ENCODE data around the gene CCL19. TPM values are rescaled to one million over a fixed set of nuclear protein-coding genes. Genes with fewer than 3 reads are reported as not detected.

The CCL19 gene
- total RNA-seq, 4 donors from 2014 or later = 3.6 TPM; not detected in 3

DNA sequence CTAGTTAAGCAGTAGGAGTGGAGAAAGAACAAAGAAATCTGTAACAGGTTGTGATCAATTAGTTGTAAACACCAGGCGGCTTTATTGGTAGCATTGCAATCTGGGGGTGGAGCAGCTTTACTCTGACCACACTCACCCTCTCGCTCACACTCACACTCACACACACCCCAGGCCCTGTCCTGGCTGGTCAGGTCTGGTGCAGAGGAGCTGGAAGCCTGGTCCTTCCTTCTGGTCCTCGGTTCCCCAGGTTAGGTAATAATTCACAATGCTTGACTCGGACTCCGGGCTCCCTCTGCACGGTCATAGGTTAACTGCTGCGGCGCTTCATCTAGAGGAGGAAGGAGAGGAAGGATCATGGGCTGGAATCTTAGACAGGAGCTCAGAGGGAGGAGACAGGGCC is 1.6 kb downstream of the CCL19 start:
- DNase-seq (ENCODE audit: low spot score in 2 of 2) = no peak
- H3K4me3 ChIP-seq (ENCODE audit: low read depth, poor library complexity, severe bottlenecking) = no peak overlapping the region
- 97 to 98% methylated on average over 8 of the region's 8 CpGs for WGBS, 2 donors
- TF ChIP-seq POLR2A (IDR thresholded peaks at IDR 0.05) = no peak
- TF ChIP-seq, protein P1, sequence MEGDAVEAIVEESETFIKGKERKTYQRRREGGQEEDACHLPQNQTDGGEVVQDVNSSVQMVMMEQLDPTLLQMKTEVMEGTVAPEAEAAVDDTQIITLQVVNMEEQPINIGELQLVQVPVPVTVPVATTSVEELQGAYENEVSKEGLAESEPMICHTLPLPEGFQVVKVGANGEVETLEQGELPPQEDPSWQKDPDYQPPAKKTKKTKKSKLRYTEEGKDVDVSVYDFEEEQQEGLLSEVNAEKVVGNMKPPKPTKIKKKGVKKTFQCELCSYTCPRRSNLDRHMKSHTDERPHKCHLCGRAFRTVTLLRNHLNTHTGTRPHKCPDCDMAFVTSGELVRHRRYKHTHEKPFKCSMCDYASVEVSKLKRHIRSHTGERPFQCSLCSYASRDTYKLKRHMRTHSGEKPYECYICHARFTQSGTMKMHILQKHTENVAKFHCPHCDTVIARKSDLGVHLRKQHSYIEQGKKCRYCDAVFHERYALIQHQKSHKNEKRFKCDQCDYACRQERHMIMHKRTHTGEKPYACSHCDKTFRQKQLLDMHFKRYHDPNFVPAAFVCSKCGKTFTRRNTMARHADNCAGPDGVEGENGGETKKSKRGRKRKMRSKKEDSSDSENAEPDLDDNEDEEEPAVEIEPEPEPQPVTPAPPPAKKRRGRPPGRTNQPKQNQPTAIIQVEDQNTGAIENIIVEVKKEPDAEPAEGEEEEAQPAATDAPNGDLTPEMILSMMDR (IDR thresholded peaks at IDR 0.05) = no peak
- intact Hi-C loops (cut with DNase I; ENCODE audit: low total_unique reads) = no loop called here

DNA sequence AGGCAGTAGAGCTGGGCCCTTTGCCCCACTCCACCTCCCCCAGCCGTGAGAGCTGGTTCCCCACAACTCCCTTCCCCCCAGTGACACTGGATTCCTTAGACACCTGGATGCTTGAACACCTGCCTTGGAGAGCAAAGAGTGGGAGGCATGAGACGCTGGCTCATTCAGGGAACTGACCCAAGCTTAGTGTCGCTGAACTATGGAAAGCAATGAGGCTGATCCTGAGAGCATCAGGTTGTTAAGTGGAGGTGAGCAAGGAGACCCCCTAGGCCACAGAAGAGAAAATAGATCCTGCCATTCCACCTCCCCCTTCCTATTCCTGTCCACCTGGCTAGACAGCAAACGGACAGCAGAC is 2.0 kb downstream of the CCL19 start:
- intact Hi-C loops (cut with DNase I; ENCODE audit: low total_unique reads) = no loop called here
- 68 to 85% methylated on average over 4 of the region's 4 CpGs for WGBS, 2 donors
- no peak for DNase-seq (ENCODE audit: low spot score in 2 of 2)
- no peak overlapping the region for H3K4me3 ChIP-seq (ENCODE audit: low read depth, poor library complexity, severe bottlenecking)
- no peak for TF ChIP-seq POLR2A (IDR thresholded peaks at IDR 0.05)

DNA sequence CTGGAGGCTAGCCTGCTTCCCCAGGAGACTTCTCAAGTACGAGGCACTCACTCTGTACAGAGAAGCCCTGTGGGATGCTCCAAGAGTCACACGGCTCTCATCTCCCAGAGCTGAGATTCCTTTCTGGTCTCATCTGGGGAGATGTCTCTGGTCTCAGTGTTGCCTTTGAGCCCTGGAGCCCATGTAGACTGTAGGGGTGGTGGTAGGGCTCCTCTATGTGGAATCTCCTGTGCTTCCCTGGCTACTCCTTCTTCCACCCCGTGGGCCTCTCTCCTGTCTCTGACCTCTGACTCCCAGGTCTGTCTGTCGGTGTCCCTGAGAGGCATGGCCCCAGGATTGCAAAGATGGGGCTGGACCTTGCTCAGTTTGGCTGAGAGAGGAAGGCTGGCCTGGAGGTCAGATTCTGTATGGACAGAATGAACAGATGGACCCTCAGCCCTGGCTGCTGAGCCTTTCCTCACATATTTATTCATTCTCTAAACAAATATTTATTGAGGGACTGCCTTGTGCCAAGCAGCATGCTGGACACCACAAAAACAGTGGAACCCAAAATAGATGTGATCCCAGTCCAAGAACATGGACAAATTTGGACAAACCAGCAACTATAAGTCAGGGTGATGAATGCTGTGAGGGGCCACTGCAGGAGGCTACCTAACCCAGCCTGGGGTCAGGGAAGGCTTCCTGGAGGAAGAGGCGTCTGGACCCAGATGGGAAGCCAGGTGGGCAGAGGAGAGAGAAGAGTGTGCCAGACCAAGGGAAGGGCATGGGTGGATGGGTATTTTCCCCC is 2.6 kb downstream of the CCL19 start:
- 69 to 85% methylated on average over 5 of the region's 5 CpGs for WGBS, 2 donors
- TF ChIP-seq, protein P1 (IDR thresholded peaks at IDR 0.05) = no peak
- TF ChIP-seq POLR2A (IDR thresholded peaks at IDR 0.05) = no peak

DNA sequence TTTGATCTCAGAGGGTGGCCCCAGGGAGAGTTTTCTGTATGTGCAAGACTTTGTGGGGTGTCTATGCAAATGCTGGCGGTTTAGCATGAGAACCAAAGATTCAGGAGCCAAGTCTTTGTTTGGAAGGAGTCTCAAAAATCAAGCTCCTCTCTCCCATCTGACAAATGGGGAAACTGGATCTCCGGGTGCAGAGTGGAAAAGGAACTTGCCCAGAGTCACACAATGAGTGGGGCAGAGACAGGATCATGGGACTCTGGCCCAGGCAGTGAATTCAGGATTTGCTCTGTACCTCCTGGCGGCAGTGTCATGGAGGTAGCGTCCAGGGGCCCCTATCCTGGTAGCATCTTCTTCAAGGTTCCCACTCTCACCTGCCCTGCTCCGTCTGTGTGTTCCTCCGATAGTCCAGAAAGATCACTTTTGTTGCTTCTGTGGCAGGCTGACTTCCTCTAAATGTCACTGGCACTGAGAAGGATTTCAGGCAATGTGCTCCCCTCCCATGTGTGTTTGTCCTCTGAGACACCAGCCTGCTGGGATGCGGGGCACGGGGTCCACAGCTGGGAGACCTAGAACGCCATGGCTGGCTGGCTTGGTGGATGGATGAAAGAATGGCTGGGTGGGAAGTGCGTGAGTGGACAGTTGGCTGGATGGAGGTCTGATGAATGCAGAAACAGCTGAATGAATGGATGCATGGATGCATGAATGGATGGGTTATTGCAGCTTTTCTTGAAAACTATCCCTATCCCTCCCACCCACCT is 3.6 kb downstream of the CCL19 start:
- no peak for DNase-seq (ENCODE audit: low spot score in 2 of 2)
- H3K4me3 ChIP-seq (ENCODE audit: low read depth, poor library complexity, severe bottlenecking) = no peak overlapping the region
- 74 to 83% methylated on average over 10 of the region's 10 CpGs for WGBS, 2 donors
- TF ChIP-seq POLR2A (IDR thresholded peaks at IDR 0.05) = no peak
- TF ChIP-seq, protein P1 (IDR thresholded peaks at IDR 0.05) = no peak
- intact Hi-C loops (cut with DNase I; ENCODE audit: low total_unique reads) = no loop called here

More for the DNA sequence above, 2.6 kb downstream of the CCL19 start:
- H3K4me3 ChIP-seq (ENCODE audit: low read depth, poor library complexity, severe bottlenecking) = no peak overlapping the region
- intact Hi-C loops (cut with DNase I; ENCODE audit: low total_unique reads) = no loop called here
- no peak for DNase-seq (ENCODE audit: low spot score in 2 of 2)

DNA sequence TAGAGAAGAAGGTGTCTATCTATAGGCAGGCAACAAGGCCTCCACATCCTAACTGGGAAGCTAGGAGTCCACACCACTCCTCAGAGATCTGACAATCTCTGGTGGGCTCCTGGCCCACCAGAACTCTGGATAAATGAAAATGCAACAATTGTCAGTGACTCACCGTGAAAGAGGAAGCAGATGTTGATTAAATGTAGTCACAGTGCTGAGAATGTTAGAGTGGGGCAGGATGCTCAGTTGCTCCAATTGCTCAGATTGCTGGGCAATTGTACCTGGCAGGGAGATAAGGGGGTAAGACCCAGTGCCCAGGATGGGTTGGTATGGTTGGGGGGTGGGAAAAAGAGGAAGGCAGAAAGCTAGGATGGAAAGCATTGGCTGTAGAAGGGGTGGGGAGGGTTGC is 4.3 kb downstream of the CCL19 start:
- intact Hi-C loops (cut with DNase I; ENCODE audit: low total_unique reads) = no loop called here
- TF ChIP-seq, protein P1 (IDR thresholded peaks at IDR 0.05) = no peak
- TF ChIP-seq POLR2A (IDR thresholded peaks at IDR 0.05) = no peak
- DNase-seq (ENCODE audit: low spot score in 2 of 2) = no peak
- WGBS, 2 donors = 57 to 68% methylated on average over 1 of the region's 1 CpG
- no peak overlapping the region for H3K4me3 ChIP-seq (ENCODE audit: low read depth, poor library complexity, severe bottlenecking)

DNA sequence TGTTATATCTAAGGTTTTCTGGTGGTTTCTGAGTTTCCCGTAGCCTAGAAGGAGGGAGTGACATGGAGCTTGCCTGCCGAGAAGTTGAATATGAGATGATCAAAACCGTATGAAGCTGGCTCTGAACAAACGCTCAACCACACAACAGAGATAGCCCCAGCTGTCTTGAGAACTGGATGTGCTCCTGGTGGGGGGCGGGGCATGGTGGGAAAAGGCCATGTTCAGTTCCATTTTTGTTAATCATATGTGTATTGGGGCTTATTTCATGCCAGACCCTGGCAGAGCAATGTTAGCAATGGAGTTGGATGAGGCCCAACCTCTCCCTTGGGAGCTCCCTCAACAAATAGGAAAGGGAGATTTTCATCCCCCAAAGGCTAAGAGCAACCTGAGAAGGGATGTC is 4.8 kb downstream of the CCL19 start:
- TF ChIP-seq, protein P1 (IDR thresholded peaks at IDR 0.05) = no peak
- no peak for TF ChIP-seq POLR2A (IDR thresholded peaks at IDR 0.05)
- intact Hi-C loops (cut with DNase I; ENCODE audit: low total_unique reads) = no loop called here
- no peak overlapping the region for H3K4me3 ChIP-seq (ENCODE audit: low read depth, poor library complexity, severe bottlenecking)
- 50 to 61% methylated on average over 5 of the region's 5 CpGs for WGBS, 2 donors
- DNase-seq (ENCODE audit: low spot score in 2 of 2) = no peak

Measured in lower leg skin (tissue), 4 donors.